Measurements from ENCODE around the gene PKHD1.

DNA sequence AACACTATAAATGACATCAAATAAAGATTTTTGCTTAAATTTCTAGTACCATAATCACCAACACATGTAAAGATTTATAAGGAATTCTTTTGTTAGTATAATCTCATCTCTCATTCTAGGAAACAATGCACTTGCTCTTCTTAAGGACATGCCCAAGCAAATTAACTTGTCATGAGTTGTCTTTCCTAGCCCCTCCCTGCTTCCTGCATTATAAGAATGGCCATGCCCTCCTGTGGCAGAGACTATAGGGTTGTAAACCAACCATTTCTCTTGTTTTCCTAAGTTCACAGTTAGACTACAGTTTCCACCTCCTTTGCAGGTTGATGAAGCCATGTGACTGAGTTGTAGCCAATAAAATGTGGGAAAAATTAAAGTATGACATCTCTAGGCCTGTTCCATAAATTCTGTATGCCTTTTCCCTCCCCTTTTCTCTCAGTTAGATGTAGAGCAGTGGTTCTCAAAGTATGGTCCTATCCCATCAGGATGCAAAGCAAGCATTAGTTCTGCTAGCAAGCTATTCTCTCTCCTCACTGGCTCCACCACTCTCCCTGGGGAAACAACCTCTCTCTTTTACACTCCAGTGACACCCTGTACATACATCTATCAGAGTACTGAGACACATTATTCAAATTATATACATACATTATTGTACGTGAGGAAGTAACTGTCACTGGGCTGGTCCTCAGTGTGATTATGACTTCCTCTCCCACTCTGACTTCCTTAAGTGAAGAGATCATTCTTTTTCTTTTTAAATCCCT, 295.0 kb downstream of the PKHD1 start:
- TF ChIP-seq TCF7L2 (IDR thresholded peaks at IDR 0.05; ENCODE audit: low read depth, low read length) = no peak
- TF ChIP-seq, protein P1, sequence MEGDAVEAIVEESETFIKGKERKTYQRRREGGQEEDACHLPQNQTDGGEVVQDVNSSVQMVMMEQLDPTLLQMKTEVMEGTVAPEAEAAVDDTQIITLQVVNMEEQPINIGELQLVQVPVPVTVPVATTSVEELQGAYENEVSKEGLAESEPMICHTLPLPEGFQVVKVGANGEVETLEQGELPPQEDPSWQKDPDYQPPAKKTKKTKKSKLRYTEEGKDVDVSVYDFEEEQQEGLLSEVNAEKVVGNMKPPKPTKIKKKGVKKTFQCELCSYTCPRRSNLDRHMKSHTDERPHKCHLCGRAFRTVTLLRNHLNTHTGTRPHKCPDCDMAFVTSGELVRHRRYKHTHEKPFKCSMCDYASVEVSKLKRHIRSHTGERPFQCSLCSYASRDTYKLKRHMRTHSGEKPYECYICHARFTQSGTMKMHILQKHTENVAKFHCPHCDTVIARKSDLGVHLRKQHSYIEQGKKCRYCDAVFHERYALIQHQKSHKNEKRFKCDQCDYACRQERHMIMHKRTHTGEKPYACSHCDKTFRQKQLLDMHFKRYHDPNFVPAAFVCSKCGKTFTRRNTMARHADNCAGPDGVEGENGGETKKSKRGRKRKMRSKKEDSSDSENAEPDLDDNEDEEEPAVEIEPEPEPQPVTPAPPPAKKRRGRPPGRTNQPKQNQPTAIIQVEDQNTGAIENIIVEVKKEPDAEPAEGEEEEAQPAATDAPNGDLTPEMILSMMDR (IDR thresholded peaks at IDR 0.05) = no peak
